NCI-H2107 (cell line): ENCODE data around the gene EVL.
"Not testable (repeated sequence)": the region's sequence is repeated elsewhere in the genome, so short reads cannot be mapped to it uniquely, and the experiment has no call there.

Source experiments
- DNase-seq: peaks from one replicate; lab custom pipeline; 2025; lab: John Stamatoyannopoulos, UW

Gene EVL

DNA sequence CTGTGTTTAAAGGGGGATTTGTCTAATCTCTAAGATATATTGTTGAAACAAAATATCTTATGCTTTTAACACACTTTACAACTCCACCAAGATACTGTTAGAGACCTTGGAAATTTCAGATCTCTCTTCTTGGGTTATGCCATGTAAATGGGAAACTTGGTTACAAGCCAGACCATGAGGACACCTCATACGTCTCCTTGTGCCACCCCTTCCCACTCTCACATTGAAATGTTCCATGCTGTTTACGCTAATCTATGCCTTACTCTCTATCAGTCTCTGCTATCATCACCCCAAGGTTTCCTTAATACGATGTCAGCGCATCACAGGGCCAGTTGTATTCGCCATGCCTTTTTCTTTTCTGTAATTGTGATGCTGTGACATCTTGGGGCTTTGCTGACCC, 107.6 kb downstream of the EVL start:
- DNase-seq: no peak

- DNase-seq: no peak
These were observed 108.1 kb downstream of the EVL start for GRCh38 chr14:100173353-100173752.

DNA sequence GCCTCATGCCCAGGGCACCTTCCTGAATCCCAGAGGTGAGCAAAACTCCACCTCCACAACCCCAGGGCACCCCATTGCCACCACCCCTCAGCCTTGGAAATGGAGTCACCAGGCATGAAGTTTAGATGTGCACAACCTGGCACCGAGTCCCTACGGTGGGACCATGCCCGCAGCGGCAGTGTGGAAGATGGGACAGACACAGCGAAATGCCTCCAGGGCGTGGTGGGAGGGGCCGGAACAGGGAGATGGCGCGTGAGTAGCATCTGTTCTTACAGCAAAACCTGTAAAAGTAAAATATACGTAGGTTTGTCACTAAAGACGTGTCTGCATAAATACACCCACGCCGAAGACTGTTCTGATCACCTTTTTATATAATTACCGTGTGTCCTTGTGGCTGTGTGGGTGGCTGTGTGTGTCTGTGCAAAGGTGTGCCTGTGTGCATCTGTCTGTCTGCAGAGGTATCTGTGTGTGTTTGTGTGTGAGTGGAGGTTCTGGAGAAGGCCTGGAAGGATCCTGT, 111.6 kb downstream of the EVL start:
- DNase-seq: no peak

DNA sequence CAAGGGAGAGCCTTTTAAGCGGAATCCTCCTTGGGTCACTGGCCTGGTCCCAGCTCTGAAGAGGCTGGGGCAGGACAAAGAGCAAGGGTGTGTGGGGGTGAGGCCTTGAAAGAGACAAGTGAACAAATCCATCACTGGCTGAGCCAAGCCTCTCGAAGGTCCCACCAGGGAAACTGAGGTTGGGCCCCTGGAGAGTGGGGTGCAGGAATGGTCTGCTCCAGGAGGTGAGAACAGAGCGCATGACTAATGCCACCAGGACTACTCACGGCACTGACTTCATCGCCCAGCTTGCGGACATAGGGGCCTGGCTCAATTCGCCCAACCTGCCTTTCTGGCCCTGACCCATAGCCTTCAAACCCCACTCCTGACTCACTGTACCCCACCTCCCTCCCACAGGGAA, 113.5 kb downstream of the EVL start:
- no peak for DNase-seq

- DNase-seq: not testable (repeated sequence)
These were observed 115.4 kb downstream of the EVL start for GRCh38 chr14:100180671-100181070.

GRCh38 chr14:100181876-100182551, 116.8 kb downstream of the EVL start:
- DNase-seq: not testable (repeated sequence)

GRCh38 chr14:100187247-100187833, 122.1 kb downstream of the EVL start:
- peak; percentile 23 for DNase-seq

DNA sequence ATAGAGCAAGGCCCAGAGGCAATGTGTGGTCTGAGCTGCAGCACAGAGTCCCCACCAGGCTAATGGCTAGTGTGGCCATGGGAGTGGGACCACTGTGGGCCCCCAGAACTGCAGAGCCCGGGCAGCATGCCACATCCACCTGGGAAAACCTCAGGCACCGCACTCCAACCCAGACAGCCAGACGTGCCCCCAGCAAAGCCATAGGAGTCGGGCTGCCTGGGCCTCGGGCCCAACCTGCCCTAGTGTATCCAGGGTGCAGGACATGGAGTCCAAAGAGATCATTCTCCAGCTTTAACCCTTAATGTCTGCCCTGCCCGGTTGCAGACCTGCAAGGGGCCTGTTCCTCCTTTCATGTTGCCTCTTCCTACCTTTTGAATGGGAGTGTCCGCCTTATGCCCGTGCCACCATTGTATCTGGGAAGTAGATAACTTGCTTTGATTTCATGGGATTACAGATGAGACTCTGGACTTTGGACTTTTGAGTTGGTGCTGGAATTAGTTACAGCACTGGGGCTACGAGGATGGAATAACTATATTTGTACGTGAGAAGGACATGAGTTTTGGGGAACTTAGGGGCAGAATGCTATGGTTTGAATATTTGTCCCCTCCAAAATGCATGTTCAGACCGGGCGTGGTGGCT, 123.3 kb downstream of the EVL start:
- DNase-seq: no peak

DNA sequence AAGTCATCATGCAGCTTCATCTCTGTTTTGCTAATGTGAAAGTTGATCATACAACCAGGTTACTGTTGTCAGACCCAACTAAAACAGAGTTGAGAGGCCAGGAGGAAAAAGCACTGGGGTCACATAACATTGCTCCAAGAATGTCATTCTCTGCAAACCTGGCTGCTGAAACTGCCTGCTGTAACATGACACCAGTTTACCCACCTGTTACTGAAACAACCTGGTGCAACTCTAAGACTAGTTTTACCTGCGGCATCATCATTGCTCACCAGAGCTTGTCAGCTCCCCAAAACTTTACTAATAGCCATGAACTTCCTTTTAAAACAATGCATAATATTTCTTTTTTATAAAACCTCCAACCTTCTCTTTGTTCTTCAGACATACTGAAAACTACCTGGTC, 124.9 kb downstream of the EVL start:
- DNase-seq: no peak

- DNase-seq: no peak
These were observed 126.5 kb downstream of the EVL start for GRCh38 chr14:100191584-100192249.

- DNase-seq: no peak
These were observed 127.0 kb downstream of the EVL start for GRCh38 chr14:100192250-100192671.

DNA sequence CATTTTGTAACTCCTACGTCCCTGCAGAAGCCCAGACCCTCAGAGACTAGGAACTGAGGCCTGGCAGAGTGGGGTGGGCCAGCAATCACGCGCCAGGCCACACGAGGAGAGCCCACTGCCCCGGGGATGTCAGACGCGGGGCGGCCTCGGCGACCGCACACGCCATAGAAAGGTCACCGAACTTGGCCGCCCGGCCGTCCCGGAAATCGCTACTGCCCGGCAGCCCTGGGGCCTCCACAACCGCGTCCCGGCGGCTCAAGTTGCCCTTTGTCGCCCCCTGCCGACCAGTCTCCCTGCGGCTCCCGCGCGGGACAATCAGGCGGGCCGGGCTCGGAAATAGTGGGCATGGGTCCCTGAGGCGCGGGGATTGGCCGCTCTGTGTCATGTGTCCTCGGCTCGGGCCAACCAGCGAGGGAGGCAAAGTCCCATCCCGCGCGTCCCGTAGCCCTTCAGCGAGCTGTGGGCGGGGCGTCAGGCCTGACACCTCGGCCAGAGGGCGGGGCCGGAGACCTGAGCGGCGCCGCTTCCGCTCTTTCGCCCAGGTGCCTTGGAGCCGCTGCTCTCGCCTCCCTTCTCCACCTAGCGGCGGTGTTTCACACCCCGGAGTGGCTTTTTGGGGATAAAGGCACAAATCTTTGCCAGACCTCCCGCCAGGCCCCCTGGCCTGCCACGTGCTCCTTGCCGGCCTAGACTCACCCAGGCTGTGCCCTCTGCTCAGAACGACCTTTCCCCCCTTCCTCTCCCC, 127.6 kb downstream of the EVL start:
- peak; percentile 100 for DNase-seq
